Neural crest cell (in vitro differentiated cells): ENCODE results near the gene ASAP2. TPM values are rescaled to one million over a fixed set of nuclear protein-coding genes. Genes with fewer than 3 reads are reported as not detected.
"Not testable (repeated sequence)": the region's sequence is repeated elsewhere in the genome, so short reads cannot be mapped to it uniquely, and the experiment has no call there.

Source experiments
- DNase-seq: peaks from one replicate; pipeline ENCODE4 v3.0.0; 2021; ENCODE audit warnings: low read depth, mixed read lengths, low spot score
- H3K27ac Mint-ChIP-seq: one replicate; pipeline ENCODE4 v1.8.0; 2021; ENCODE audit warnings: mild to moderate bottlenecking, mixed read lengths; ENCODE audit not compliant: unreplicated experiment
- H3K27me3 Mint-ChIP-seq: 2 replicates; pipeline ENCODE4 v1.8.0; 2021; ENCODE audit warnings: low read depth, mild to moderate bottlenecking, mixed read lengths
- H3K36me3 Mint-ChIP-seq: 2 replicates; pipeline ENCODE4 v1.8.0; 2021; ENCODE audit warnings: low read depth, mild to moderate bottlenecking, mixed read lengths
- H3K4me1 Mint-ChIP-seq: 2 replicates; pipeline ENCODE4 v1.8.0; 2021; ENCODE audit warnings: mixed read lengths
- H3K4me3 Mint-ChIP-seq: one replicate; pipeline ENCODE4 v1.8.0; 2021; ENCODE audit warnings: mild to moderate bottlenecking, mixed read lengths
- H3K9me3 Mint-ChIP-seq: 2 replicates; pipeline ENCODE4 v1.8.0; 2021; ENCODE audit warnings: mixed read lengths
- total RNA-seq: library from RNA; stranded (reverse); gene quantifications from 2 replicates; pipeline ENCODE4 v1.2.1, GENCODE V29; 2021
- TF ChIP-seq, protein P1 (sequence below): fragments of 200-600 bp; sonication (generic); conservative IDR thresholded peaks from 2 replicates; pipeline ENCODE4 v1.5.0; 2021; ENCODE audit warnings: antibody characterized with exemption, mild to moderate bottlenecking

ASAP2 gene
- total RNA-seq, 1 donor from 2014 or later = 48.6 TPM

DNA sequence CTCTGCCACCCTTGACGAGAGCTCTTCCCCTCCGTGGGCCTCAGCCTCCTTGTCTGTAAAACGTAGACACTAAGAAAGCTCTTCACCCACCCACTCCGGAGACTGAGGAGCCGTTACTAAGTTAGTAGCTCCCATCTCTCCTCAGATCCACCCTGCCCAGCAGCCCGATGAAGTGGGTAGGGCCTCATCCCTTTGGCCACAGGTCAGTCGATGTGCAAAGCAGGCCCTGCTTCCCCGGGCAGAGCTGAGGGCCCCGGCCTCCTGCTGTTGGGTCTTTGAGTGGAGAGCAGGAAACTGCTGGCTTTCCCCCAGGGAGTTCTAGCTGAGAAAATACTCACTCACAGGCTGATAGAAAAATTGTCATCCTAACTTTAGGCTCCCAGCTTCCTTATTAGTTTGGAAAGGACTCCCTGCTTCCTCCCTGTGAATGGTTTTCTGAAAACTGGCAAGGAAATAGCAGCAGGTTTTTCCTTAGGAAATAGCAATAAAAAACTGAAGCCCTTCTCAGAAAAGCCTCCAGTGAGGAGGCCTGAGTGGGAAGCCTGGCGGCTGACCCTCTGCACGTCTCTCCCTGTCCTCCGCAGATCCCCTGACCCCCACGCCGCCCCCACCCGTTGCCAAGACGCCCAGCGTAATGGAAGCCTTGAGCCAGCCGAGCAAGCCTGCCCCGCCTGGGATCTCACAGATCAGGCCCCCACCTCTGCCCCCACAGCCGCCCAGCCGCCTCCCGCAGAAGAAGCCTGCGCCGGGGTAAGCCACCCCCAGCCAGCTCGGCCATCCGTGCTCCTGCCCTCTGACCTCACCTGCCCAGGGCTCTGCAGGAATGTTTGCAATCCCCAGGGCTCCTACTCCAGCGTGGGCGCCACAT is 186.5 kb downstream of the ASAP2 start:
- DNase-seq = no peak
- Mint-ChIP-seq H3K27ac (peak overlapping the region; percentile 75), H3K9me3 (no peaks in the 10 kb centered on the region), H3K27me3 (no peaks in the 10 kb centered on the region), H3K36me3 (peaks cover 9% of the 10 kb centered on the region), H3K4me1 (peaks cover 14% of the 10 kb centered on the region), H3K4me3 (no peak overlapping the region)
- TF ChIP-seq, protein P1, sequence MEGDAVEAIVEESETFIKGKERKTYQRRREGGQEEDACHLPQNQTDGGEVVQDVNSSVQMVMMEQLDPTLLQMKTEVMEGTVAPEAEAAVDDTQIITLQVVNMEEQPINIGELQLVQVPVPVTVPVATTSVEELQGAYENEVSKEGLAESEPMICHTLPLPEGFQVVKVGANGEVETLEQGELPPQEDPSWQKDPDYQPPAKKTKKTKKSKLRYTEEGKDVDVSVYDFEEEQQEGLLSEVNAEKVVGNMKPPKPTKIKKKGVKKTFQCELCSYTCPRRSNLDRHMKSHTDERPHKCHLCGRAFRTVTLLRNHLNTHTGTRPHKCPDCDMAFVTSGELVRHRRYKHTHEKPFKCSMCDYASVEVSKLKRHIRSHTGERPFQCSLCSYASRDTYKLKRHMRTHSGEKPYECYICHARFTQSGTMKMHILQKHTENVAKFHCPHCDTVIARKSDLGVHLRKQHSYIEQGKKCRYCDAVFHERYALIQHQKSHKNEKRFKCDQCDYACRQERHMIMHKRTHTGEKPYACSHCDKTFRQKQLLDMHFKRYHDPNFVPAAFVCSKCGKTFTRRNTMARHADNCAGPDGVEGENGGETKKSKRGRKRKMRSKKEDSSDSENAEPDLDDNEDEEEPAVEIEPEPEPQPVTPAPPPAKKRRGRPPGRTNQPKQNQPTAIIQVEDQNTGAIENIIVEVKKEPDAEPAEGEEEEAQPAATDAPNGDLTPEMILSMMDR = no peak

DNA sequence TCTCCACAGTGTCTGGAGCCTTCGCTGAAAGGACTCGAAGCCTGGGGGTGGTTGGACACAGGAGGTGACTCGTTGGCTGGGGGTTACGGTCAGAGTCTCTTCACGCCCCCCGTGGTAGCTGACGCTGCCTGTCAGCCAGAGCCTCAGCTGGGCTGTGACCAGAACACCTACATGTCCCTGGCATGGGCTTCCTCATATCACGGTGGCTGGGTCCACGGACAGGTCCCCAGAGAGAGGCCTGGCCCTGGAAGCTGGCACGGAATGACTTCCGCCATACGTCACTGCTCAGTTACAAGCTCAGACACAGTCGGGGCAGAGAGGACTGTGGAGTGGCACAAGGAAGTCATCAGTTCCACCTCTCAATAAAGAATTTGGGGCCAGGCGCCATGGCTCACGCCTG is 188.2 kb downstream of the ASAP2 start:
- no peak for DNase-seq
- Mint-ChIP-seq H3K4me1 (peaks cover 25% of the 10 kb centered on the region), H3K36me3 (peaks cover 9% of the 10 kb centered on the region), H3K27me3 (no peaks in the 10 kb centered on the region), H3K27ac (no peak overlapping the region), H3K9me3 (no peaks in the 10 kb centered on the region), H3K4me3 (no peak overlapping the region)
- TF ChIP-seq, protein P1 = no peak

DNA sequence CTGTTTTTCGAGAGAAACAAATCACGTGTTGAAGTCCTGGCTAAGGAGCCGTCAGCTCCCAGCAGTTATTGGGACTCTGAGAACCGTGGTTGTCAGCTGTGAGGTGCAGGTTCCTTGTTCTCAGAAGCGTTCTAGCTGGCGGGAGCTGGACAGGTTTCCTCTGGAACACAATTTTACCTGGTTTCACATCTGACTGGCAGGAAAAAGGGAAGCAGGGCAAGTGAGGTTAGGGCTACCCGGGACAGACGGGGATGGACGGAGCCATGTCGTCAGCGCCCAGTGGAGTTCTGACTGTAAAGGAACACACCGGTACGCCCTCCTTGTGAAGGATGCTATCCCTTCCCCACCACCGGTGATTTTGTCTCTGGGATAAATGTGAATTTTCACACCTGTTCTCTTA is 190.6 kb downstream of the ASAP2 start:
- H3K4me3 Mint-ChIP-seq = no peak overlapping the region
- no peaks in the 10 kb centered on the region for H3K9me3 Mint-ChIP-seq
- DNase-seq = no peak
- peaks cover 5% of the 10 kb centered on the region for H3K36me3 Mint-ChIP-seq
- TF ChIP-seq, protein P1 = no peak
- H3K27ac Mint-ChIP-seq = no peak overlapping the region
- peaks cover 25% of the 10 kb centered on the region for H3K4me1 Mint-ChIP-seq
- no peaks in the 10 kb centered on the region for H3K27me3 Mint-ChIP-seq

DNA sequence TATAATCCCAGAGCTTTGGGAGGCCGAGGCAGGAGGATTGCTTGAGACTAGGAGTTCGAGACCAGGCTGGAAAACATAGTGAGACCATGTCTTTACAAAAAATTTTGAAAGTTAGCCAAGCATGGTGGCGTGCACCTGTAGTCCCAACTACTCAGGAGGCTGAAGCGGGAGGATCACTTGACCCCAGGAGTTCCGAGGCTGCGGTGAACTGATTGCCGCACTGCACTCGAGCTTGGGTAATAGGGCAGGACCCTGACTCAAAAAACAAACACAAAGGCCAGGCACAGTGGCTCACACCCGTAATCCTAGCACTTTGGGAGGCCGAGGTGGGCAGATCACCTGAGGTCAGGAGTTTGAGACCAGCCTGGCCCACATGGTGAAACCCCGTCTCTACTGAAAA is 191.6 kb downstream of the ASAP2 start:
- not testable (repeated sequence) for H3K4me3 Mint-ChIP-seq, DNase-seq, H3K27me3 Mint-ChIP-seq, H3K9me3 Mint-ChIP-seq, H3K27ac Mint-ChIP-seq, H3K36me3 Mint-ChIP-seq
- peaks cover 16% of the 10 kb centered on the region for H3K4me1 Mint-ChIP-seq

DNA sequence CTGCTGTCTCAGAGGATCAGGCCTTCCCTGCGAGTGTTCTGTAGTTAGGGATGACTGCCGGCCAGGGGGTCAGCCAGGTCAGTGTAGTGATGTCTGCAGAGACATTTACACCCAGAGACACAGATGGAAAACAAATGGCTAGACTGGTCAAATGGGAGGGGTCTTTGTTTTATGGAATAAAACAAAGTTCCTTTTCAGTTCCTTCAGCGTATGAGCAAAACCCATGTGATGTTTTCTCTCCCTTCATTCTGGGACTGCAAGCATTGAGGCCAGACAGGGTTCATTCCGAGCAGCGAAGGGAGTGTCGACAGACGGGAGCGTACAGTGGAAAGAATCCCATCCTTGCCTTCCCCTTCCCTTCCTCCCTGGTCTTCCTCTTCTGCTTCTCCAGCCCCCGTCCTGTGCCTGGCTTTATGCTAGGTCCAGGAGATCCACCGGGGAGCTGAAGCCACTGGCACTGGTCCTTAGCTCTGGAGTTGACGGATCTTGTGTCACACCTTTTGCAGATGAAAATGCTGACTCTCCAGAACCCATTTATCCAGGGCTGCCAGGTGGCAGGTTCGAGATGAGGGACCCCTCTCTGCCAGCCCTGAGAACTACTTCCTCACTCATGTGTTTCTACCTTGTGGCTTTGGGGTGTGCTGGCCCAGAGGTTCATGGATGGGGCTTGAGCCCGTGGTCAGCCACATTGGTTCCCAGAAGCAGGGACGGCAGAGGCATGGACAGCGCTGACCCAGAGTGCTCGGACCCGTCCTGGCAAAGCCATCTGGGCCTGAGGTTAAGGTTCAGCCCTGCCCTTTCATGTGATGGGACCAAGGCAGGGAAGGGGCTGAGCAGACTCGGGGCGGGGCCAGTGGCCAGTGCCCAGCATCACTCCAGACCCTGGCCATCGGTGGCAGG is 192.5 kb downstream of the ASAP2 start:
- TF ChIP-seq, protein P1 = no peak
- H3K4me3 Mint-ChIP-seq = peak overlapping the region; percentile 36
- H3K36me3 Mint-ChIP-seq = peaks cover 6% of the 10 kb centered on the region
- no peak for DNase-seq
- peak overlapping the region; percentile 36 for H3K27ac Mint-ChIP-seq
- H3K4me1 Mint-ChIP-seq = peaks cover 11% of the 10 kb centered on the region
- no peaks in the 10 kb centered on the region for H3K27me3 Mint-ChIP-seq
- H3K9me3 Mint-ChIP-seq = no peaks in the 10 kb centered on the region
